GM19397 (cell line): ENCODE results near the gene PIK3CD.
"Not testable (repeated sequence)": the region's sequence is repeated elsewhere in the genome, so short reads cannot be mapped to it uniquely, and the experiment has no call there.

ENCODE experiments used
- ATAC-seq: cut with Tn5 transposase; IDR thresholded peaks from one replicate; pipeline ENCODE4 v1.9.1; 2021; ENCODE audit warnings: mild to moderate bottlenecking, moderate library complexity; ENCODE audit not compliant: unreplicated experiment

PIK3CD gene

DNA sequence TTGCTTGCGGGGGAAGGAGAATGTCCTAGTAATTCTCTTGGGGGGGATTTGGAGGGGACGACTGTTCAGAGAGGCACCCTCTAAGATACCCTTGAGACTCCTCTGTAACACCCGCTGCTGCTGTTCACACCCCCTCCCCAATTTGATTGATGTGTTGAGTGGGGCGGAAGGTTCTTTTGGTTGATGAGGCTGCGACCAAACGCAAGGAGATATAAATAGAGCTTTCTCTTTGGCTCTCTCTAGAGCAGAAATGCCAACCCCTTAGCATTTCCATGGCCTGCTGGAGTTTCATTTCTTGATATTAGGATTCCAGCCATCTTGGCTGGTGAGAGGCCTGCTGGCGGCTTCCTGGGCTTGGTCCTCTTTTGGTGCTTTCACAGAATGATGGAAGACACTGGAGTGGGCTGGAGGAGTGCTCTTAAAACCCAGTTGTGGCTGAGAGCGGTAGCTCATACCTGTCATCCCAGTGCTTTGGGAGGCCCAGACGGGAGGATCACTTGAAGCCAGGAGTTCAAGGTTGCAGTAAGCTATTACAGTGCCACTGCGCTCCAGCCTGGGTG, 2.0 kb downstream of the PIK3CD start:
- no peak for ATAC-seq

DNA sequence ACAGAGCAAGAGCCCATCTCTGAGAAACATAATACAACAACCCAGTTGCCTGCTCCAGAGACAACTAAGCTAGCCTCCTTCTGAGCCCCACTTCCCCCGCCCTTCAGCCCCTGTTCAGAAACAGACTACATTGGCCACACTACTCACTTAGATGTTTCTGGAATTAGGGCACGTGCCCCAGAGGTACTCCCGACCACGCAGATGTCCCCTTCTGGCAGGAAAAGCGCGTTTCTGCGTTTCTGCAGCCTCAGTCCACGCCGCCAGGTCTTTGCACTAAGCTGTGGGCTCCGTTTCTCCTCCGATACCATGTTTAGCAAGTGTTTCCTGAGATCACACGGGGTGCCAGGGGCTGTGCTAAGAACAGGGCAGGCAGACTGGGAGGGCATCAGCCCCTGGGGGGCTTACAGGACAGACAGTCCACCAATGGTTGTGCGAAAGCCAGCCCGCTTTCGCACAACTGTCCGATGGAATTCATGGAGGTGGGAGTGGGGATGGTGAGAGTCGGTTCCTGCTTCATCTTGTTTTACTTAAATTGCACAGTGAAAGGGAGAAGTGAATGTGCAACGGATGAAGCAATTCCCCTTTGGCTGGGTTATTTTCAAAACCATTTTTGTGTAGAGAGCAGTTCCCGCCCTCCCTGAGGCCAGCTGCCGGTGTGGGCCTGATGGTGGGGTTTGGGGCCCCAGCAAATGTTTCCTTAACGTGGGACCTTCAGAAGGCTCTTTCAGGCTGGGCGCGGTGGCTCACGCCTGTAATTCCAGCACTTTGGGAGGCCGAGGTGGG, 2.7 kb downstream of the PIK3CD start:
- no peak for ATAC-seq

DNA sequence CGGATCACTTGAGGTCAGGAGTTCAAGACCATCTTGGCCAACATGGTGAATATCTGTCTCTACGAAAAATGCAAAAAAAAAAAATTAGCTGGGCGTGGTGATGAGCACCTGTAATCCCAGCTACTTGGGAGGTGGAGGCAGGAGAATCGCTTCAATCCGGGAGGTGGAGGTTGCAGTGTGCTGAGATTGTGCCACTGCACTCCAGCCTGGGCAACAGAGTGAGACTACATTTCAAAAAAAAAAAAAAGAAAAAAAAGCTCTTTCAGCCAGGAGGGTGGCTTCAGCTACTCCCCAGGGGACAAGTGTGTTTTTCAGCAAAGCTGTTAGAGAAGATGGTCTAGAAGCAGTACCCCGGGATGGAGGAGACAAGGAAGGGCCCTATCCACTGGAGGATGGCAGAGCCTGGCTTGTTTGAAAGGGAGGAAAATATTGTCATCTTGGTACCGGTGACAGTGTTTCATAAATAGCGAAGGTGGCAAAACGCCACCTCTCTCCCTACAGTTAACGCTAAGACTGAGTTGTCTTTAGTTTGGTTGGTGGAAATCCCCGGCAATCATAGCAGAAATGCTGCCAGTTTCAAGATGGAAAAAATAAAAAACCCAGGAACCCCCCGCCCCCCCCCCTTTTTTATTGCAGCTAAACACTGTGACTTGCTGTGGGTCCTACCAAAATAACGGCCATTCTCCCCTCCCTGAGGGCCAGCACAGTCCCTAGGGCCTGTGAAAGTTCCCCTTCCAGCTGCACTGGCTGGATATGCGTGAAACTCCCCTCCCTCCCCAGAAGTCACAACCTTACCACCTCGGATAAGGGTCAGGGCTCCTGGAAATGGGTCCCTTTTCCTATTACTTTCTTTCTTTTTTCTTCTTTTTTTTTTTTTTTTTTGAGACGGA, 3.5 kb downstream of the PIK3CD start:
- no peak for ATAC-seq

DNA sequence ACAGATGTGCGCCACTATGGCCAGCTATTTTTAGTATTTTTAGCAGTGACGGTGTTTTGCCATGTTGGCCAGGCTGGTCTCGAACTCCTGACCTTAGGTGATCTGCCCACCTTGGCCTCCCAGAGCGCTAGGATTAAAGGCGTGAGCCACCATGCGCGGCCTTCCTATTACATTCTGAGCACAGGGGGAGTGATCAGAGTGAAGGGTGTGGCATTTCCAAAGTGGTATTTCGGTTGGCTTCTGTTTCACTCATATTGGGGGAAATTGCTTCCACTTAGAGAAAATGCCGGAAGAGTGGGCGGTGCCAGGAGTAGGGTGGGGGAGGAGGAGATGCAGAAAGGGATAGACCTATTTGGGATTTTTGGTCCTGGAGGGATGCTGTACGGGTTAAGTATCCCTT, 4.3 kb downstream of the PIK3CD start:
- no peak for ATAC-seq

DNA sequence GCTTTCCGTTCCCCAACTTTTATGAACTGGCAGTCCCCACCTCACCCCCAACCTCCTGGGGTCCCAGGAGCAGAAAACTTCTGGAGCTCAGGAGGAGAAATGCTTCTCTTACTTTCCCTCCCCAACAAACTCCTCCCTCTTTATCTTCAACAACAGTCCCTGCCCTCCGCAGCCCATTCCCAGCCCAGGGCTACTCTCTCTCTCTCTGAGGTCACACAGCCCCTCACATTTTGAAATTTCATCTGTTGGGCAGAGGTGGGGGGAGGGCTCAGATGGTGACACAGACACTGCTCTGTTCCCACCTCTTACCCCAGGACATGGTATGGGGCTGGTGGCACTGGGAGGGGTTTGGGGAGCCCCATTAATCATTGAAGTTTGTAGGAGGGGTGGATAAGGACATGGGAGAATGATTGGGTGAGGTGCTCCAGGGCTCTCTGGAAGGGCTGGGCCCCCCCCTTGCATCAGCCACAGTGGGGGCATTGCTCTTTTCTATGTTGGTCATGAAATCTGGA, 6.0 kb downstream of the PIK3CD start:
- no peak for ATAC-seq

DNA sequence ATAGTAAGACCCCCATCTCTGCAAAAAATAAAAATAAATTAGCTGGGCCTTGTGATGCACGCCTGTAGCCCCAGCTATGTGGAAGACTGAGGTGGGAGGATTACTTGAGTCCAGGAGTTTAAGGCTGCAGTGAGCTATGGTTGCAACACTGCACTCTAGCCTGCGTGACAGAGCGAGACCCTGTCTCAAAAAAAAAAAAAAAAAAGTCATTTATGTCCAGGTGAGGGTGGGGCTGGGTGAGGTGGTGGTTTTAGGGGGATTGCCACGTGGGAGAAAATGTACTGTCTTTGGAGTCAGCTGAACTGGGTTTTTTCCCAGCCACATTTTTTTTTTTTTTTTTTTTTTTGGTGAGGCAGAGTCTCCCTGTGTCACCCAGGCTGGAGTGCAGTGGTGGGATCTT, 6.7 kb downstream of the PIK3CD start:
- no peak for ATAC-seq

DNA sequence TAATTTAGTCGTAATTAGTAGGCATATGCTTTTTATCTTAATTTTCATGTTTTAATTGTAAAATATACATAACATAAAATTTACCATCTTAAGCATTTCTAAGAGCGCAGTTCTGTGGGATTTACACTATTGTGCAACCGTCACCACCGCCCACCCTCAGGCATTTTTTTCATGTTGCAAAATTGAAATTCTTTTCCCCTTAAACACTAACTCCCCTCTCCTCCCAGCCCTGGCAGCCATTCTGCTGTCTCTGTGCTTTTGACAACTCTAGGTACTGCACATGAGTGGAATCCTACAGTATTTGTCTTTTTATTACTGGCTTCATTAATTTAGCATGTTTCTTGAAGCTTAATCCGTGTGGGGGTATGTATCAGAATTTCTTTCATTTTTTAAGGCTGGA, 7.8 kb downstream of the PIK3CD start:
- ATAC-seq = no peak

DNA sequence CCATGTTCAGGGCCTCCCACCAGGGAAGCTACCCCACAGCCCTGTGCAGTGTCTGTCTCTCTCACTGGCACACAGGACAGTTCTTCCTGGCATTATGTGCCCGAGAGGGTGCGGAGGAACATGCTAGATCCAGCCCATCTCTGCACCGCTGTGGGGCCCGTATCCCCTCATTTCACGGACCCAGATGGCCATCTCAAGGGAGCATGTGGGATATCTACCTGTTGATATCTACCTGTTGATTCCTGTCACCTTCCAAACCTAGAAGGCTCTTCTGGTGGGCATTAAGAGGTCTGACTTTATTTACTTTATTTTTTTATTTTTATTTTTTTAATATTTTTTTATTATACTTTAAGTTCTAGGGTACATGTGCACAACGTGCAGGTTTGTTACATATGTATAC, 11.7 kb downstream of the PIK3CD start:
- no peak for ATAC-seq

DNA sequence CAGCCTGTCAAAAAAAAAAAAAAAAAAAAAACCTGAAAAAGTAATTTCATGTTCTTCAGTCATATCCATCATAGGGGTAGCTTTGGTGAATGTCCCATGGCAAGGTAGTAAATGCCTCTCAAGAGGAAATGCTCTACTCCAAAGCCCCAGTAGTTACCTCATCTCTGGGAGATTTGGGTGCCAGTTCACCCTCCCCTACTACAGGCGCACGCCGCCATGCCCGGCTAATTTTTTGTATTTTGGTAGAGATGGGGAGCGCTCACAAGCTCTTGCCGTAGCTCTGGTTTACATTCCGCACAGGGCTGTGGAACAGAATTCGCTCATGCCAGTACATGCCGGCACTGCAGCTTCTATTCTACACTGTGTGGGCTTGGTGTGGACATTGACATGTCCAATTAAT, 13.7 kb downstream of the PIK3CD start:
- ATAC-seq = no peak

DNA sequence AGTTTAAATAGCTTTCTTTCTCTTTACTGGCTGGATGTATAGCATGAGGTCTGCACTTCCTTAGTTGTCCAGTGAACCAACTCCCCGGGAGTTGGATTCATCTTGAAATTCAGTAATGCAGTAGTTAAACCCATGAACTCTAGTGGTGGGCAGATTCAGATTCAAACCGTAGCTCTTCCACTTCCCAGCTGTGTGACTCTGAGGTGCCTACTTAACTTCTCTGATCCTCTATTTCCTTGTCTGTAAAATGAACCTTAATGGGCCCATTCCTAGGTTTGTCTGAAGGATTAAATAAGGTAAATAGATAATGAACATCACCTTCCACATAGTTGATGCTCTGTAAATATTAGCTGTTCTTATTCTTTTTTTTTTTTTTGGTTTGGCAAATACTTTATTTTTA, 16.5 kb downstream of the PIK3CD start:
- ATAC-seq = no peak

DNA sequence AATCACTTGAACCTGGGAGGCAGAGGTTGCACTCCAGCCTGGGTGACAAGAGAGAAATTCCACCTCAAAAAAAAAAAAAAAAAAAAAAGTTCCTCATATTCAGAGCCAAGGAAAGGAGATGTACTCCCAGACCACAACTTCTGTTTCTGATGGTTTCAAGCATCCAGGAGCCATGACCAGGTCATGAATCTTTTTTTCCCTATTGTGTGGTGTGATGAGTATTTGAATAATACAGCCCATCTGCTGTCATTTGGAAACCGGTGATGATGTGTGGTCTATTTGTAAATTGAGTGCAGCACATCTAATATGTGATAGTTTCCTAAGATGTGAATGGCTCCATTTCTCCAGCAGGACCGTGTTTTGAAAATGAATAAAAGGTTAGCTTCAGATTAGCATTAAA, 18.6 kb downstream of the PIK3CD start:
- ATAC-seq = no peak

DNA sequence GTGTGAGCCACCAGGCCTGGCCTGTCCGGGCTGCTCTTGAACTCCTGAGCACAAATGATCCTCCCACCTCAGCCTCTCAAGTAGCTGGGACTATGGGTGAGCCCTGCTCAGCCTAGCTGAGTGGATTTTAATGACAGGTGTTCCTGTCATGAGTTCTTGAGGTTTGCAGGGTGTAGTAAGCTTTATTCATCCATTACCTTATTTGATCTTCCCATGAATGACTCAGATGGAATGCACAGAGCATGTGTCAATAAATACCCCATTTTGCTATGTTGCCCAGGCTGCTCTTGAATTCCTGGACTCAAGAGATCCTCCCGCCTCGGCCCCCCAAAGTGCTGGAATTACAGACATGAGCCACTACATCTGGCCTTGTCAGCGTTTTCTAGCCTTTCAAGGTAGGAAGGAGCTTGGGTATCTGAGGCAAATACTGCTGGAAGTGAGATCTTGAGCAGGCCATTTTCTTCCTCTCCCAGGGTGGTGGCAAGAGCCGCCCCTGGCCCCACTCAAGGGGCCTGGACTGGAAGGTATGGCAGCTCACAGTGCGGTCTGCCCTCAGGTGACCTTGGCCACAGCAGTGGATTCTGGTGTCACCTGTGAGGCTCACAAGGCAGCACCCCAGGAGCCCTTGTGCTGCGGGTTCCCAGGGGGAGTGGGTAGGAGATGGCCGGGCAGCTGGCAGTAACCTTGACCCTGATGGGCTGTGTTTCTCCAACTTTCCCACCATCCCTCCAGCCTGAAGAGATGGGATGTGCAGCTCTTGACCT, 20.0 kb downstream of the PIK3CD start:
- ATAC-seq = no peak

DNA sequence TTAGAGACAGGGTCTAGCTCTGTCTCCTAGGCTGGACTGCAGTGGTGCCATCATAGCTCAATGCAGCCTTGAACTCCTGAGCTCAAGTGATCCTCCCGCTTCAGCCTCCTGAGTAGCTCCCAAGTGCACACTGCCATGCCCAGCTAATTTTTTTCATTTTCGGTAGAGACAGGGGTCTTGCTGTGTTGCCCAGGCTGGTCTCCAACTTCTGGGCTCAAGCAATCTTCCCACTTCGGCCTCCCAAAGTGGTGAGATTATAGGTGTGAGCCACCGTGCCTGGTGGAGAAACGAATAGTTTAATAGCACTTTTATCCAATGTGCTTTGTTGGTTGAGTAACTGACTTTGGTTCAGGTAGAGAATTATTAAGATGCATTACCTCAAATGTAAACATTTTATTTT, 20.9 kb downstream of the PIK3CD start:
- no peak for ATAC-seq

DNA sequence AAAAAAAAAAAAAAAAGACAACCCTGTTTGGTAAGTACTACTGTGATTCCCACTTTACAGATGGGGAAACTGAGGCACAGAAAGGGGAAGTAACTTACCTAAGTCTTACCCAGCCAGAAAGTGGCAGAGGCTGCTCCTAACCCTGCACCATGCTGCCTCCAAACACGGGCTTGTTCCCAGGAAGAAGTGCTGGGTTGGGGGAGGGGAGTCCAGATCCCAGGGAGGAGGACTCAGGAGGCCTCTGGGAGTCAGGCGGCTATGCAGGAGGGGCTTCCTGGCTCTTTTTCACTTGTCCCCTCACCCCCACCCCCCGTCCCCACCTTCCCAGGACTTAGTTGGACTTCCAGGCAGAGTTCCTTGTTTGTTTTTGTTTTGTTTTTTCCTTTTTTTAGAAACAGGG, 23.9 kb downstream of the PIK3CD start:
- no peak for ATAC-seq

DNA sequence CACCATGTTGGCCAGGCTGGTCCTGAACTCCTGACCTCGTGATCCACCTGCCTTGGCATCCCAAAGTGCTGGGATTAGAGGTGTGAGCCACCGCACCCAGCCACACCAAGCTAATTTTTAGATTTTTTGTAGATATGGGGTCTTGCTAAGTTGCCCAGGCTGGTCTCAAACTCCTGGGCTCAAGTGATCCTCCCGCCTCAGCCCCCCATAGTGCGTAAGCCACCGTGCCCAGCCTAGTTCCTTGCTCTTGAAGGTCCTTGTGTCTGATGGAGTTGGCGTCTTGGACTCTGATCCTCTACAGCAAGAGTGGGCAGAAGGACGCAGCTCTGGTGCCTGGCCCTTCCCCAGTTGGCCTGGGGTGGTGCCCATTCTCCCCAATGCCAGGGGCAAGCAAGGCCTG, 24.6 kb downstream of the PIK3CD start:
- ATAC-seq = not testable (repeated sequence)

DNA sequence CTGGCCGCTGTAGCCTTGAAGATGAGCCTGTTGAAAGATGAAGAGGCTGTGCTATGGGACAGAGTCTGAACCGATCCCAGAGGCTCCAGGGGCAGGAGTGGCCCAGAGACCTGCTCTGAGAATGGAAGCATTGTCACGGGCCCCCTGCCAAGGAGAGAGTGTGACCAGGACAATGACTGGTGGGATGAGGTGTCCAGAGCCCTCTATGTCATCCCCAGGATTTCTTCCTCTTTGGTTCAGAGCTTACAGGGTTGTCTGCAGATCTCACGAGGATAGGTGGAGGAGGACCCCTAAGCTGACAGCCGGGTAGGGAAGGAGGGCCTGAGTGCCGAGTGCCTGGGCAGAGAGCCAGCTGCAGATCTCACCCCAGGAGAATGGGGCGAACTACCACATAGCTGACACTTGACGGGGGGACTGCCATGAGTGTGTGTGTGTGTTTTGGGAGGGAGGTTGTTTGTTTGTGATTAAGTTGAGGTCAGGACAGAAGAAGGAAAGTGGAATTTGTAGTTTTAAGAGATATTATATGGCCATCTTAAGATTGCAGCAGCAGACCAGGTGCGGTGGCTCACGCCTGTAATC, 25.4 kb downstream of the PIK3CD start:
- no peak for ATAC-seq

DNA sequence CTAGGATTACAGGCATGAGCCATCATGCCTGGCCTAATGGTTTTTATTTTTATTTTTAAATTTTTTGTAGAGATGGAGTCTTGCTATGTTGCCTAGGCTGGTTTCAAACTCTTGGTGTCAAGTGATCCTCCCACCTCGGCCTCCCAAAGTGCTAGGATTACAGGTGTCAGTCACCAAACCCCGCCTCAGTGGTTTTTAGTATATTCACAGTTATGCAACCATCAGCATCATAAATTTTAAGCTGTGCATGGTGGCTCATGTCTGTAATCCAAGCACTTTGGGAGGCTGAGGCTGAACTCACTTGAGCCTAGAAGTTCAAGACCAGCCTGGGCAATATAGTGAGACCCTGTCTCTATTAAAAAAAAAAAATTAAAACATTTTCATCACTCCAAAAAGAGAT, 28.6 kb downstream of the PIK3CD start:
- no peak for ATAC-seq

DNA sequence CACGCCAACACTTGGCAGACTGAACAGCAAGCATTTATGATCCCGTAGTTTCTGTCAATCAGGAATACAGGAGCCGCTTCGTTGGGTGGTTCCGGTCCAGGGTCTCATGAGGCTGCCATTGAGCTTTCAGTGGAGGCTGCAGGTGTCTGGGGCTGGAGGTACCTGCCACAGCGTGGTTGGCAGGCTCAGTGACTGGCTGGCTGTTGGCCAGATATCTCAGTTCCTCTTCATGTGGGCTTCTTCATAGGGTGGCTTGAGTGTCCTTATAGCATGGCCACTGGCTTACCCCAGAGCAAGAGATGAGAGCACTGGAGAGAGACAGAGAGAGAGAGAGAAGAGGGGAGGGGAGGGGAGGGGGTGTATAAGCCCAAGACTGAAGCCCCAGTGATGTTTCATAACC, 29.3 kb downstream of the PIK3CD start:
- no peak for ATAC-seq

DNA sequence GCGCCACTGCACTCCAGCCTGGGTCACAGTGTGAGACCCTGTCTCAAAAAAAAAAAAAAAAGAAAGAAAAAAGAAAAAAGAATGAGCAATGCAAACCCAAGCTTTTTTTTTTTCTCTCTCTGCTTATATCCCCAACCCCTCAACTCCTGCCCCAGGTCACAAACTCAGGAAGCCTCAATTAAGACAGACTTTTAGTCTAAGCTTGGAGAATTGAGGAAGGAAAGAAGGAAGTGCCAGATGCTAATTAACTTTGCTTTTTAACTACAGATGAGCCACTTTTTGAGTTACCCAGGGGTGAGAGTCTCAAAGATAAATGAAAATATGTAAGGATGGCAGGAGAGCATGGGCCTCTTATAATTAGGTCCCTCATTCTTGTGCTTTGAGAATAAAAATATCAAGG, 33.3 kb downstream of the PIK3CD start:
- ATAC-seq = no peak

DNA sequence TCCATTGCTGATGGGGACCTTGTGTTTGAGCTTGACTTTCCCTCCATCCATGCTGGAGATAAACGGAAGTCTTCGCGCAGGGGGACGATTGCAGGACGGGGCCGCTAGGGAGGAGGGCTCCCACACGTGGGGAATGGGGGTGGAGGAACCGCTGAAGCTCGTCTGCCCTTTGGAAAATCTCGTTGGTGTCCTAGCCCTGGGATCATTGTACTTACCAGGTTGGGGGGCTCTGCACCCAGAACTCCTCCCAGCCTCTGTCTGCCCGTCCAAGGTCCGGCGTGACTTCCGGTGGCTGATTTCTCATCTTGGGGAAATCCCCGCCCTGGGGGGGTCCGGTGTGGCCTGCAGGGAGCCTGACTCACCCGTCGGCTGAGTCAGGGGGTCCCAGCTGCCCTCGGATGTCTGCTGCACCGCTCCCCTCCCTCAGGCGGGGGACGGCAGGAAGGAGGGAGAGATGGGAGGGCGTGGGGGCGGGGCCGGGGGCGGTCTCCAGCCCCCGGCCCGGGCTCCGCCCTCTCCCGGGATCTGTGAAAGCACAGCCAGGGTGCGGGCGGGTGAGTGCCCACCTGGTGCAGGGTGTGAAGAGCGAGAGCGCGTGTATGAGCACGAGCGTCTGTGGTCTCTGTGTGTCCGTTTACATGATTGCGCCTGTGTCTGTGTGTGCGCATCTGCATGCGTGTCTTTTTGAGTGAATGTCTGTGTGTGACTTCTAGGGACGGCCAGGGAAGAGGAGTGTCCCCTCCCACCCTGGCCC, 35.8 kb downstream of the PIK3CD start:
- no peak for ATAC-seq
